ENCODE data around the gene ABCG1.
A peak's percentile ranks its signal among the peaks of the same experiment; 100 is the strongest.
"Not testable (repeated sequence)": the region's sequence is repeated elsewhere in the genome, so short reads cannot be mapped to it uniquely, and the experiment has no call there.

The ABCG1 gene

DNA sequence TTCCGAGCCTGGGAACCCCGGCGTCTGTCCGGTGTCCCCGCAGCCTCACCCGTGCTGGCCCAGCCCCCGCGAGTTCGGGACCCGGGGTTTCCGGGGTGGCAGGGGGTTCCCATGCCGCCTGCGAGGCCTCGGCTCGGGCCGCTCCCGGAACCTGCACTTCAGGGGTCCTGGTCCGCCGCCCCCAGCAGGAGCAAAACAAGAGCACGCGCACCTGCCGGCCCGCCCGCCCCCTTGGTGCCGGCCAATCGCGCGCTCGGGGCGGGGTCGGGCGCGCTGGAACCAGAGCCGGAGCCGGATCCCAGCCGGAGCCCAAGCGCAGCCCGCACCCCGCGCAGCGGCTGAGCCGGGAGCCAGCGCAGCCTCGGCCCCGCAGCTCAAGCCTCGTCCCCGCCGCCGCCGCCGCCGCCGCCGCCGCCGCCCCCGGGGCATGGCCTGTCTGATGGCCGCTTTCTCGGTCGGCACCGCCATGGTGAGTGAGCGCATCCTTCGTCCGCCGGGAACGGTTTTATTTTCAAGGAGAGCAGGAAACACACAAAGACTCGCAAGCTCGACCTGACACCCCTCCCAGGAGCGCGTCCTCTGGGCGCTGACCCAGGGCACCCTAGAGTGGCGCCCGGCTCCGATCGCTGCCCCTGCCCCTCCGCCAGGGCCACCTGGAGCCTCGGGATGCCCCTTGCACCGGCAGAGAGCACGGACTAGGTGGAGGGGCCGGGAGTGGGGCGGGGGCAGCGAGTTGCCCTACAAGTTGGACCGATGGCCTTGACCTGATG lies at the start of gene ABCG1:
ABCG1 (plus strand) TSS at position 305 of the 770 bp plus-strand sequence; CDS start at position 428, 123 bp downstream.
- H3K27ac ChIP-seq: peak within 1 kb of the TSS; percentile 27 to 91 (median 78)
- peak within 1 kb of the TSS; percentile 42 to 79 (median 62) for H3K4me3 ChIP-seq

GRCh38 chr21:42169758-42170157 lies 49.2 kb upstream of the ABCG1 start:
- H3K27ac ChIP-seq: peak overlapping the region in 3 of 21 experiments; percentile 3 to 39 (median 4)
- no peak overlapping the region for H3K4me3 ChIP-seq

DNA sequence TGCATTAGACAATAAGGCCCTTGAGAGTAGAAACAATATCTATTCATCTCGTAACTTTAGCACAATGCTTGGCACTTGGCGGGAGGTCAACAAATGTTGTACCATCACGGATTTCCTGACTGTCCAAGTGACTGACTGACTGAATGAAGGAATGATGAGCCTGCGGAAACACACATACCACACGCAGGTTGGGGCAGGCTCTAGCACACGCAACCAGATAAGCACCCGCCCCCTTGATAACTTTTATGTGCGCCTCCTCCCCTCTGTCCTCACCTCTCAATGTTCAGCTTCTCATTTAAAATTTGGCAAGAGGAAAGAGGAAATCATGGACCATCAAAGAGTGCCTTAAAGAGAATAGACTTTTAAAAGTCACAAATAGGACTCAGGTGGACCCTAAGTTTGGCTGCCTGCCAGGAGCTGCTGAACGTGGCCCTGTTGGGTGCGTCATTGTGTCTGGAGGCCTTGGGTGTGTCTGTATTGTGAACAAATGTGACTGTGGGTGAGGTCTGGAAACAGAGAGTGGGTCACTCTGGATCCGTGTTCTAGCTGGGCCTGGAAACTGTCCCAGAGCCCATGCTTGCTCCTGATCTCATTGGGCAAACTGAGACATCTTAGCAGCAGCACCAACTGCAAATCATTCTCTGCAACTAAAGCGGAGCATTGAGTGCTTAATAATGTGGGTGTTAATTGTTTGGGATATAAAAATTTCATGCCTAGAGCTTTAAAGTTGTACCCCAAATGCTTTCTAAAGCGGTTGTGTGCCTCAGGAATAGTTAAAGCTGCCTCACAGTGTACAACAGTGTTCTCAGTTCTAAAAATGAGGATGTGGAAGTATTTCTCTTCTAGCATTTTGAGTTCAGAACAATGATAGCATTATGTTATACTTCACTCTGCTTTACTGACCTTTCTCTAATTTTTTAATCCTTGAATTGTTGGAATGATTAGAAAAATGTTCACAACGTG lies 47.6 kb upstream of the ABCG1 start:
- Histone ChIP-seq H3K27ac (peak overlapping the region in 8 of 21 experiments; percentile 3 to 44 (median 33)), H3K4me3 (no peak overlapping the region)

DNA sequence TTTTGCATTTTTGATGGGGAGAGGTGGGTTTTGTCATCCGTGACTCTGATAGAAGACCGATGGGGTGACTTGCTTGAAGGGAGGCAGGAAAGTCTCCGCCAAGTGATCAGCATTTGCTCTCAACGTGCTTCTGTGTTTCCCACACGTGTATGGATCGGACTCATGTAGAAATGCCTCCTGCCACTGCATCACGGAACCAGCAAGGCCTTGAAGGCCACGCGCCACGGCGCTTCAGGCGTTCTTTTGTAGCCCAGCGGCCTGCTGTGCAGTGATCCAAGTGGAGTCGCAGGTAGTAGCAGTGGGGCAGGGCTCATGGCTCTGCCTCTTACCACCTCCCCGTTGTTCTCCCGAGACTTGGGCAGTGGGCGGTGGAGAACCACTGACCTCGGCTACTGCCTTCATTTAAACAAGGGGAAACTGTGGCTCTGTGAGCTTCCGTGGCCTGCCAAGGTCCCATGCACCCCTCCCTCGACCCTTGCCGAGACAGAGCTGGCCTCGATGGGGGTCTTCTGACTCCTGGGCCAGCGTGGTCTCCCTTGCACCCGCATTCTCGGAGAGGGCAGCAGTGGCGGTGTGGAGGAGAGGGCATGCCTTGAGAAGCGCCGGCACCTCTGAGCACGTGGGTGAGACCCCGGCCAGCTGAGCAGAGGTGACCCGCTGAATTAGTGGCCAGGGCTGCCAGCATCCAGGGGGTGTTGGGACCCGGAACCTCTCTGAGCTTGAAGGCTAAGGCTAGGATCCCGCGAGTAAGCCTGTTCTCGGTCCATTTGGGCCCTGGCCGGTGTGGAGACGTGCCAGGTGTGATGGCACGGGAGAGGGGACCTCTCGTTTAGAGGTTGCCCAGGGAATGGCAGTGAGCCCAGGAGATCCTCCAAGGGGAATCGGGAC lies 46.1 kb upstream of the ABCG1 start:
- Histone ChIP-seq H3K27ac (no peak overlapping the region), H3K4me3 (no peak overlapping the region)

GRCh38 chr21:42174173-42174572 lies 44.8 kb upstream of the ABCG1 start:
- no peak overlapping the region for H3K27ac ChIP-seq
- no peak overlapping the region for H3K4me3 ChIP-seq

GRCh38 chr21:42175110-42175710 lies 43.7 kb upstream of the ABCG1 start:
- no peak overlapping the region for H3K4me3 ChIP-seq

GRCh38 chr21:42176859-42177258 lies 42.1 kb upstream of the ABCG1 start:
- peak overlapping the region in 1 of 21 experiments; percentile 33 for H3K27ac ChIP-seq
- H3K4me3 ChIP-seq: no peak overlapping the region

More at GRCh38 chr21:42175110-42175710, 43.7 kb upstream of the ABCG1 start:
- no peak overlapping the region for H3K27ac ChIP-seq

DNA sequence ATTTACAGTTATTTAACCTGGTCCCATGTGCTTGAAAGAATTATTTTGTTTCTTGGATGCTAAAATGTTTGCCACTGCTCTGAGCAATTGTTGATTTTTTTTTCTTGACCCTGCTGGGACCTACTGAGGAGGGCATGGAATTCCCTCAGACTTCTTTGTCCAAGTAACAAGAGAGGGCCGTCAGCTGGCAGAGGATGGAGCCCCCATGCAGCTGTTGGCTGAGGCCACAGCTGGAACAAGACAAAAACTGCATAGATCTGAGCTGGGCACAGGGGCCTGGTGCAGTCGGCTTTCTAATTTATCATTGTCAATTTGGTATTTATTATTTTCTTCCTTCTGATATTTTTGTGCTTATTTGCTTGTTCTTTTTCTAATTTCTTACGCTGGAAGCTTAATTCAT lies 39.6 kb upstream of the ABCG1 start:
- Histone ChIP-seq H3K4me3 (no peak overlapping the region), H3K27ac (no peak overlapping the region)

- not testable (repeated sequence) for H3K4me3 ChIP-seq, H3K27ac ChIP-seq
Observed at GRCh38 chr21:42180001-42180400, 38.9 kb upstream of the ABCG1 start.

DNA sequence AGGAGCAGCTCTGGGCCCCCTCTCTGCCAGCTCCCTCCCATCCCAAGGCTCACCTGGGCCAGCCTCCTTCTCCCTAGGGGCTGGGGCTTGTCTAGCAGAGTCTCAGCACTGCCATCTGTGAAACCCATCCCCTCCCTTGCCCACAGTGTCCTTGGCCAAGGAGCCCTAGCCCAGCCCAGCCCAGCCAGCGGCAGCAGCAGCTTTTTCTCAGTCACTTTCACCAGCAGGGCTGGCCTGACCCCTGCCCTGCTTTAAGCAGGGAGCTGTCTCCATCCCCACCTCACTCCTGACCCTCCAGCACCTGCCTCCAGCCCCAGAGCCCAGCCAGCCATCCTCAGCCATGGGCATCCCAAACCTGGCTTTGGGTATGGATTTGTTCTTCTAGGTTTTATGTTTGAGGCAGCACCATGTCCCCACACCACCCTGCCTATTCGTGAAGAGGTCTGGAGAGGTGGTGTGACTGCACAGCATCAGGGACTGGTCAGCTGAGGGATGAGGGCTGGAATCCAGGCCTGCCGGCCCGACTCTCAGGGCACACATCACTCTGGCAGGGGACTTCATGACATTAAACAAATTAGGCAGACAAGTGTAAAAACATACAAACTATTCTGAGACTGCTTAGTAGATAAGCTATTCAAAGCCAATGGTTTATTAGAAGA lies 36.1 kb upstream of the ABCG1 start:
- H3K27ac ChIP-seq: no peak overlapping the region
- no peak overlapping the region for H3K4me3 ChIP-seq

GRCh38 chr21:42183374-42184266 lies 35.3 kb upstream of the ABCG1 start:
- H3K4me3 ChIP-seq: no peak overlapping the region
- H3K27ac ChIP-seq: no peak overlapping the region

DNA sequence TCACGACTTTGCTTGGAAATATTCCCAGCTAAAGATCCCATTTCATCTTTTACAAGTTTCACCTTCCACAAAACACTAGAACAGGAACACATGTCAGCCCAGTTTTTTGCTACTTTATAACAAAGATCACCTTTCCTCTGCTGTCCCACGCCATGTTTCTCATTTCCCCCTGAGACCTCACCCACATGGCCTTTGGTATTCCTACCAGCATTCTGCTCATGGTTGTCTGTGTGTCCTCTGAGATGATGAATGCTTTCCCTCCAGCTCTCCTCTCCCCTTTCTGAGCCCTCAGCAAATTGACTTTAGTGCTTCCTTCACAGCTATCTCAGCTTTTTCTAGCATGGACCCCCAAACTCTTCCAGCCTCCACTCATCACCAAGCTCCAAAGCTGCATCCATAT lies 32.3 kb upstream of the ABCG1 start:
- Histone ChIP-seq H3K4me3 (no peak overlapping the region), H3K27ac (peak overlapping the region in 5 of 21 experiments; percentile 89 to 98 (median 91))

DNA sequence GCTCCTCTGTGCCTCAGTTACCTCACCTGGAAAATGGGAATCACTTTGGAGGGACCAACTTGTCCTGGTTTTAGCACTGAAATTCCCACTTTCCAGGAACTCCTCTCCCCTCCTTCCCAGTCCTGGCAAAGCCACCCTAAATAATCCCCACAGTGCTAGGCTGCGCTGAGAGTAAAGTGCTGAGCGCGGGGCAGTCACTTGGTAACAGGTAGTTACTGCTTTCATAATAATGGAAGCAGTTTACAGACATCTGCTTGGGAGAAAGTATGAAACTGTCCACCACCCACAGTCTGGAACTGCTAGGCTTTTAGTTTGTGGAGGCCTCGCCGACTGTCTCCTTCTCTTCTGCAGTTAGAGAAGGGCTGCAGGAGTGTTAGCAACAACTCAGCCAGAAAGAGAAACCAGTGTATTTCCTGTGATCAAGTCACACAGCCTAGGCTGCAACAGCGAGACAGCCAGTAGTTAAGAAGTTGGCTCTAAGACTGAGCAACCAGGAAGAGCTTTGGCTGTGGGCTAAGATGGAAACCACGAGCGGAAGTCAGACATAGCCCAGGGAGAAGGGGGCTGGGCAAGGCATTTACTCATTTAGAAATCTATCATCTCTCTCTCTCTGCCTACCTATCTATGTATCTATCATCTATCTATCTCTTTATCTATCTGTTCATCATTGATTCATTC lies 30.8 kb upstream of the ABCG1 start:
- Histone ChIP-seq H3K4me3 (no peak overlapping the region), H3K27ac (peak overlapping the region in 20 of 21 experiments; percentile 26 to 98 (median 72))

GRCh38 chr21:42188663-42189062 lies 30.3 kb upstream of the ABCG1 start:
- H3K27ac ChIP-seq: peak overlapping the region in 14 of 21 experiments; percentile 1 to 98 (median 56)
- H3K4me3 ChIP-seq: no peak overlapping the region

- H3K27ac ChIP-seq: peak overlapping the region in 3 of 21 experiments; percentile 29 to 98 (median 91)
- H3K4me3 ChIP-seq: no peak overlapping the region
Observed at GRCh38 chr21:42189431-42189830, 29.5 kb upstream of the ABCG1 start.

DNA sequence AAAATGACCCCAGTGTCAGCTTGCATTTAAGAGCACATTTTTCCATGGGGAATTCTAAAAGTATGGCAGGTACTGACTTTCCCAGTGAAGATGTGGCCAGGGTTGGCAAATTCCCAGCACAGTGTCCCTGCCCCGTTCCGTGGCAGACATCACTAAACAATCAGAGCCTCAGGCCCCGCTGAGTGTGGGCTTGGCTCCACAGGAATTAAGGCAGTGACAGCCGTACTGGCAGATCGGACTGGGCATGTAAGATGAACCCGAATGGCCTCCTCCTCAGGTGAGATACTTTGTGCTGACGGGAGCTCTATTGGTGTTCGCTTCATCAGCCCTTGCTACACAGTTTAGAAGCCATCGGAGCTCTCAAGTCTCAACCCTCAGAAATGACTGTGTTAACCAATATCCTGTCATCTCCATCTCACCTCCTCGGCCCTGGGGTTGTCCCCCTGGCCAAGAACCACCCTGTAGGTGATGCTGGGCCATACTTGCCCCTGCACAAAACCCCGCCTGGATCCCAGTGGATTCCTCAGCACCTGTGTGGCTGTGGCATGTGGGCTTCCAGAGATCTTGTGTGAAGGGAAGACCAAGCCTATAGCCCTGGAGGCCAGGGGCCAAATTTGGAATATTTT lies 29.0 kb upstream of the ABCG1 start:
- H3K4me3 ChIP-seq: no peak overlapping the region
- peak overlapping the region in 3 of 21 experiments; percentile 3 to 98 (median 29) for H3K27ac ChIP-seq

DNA sequence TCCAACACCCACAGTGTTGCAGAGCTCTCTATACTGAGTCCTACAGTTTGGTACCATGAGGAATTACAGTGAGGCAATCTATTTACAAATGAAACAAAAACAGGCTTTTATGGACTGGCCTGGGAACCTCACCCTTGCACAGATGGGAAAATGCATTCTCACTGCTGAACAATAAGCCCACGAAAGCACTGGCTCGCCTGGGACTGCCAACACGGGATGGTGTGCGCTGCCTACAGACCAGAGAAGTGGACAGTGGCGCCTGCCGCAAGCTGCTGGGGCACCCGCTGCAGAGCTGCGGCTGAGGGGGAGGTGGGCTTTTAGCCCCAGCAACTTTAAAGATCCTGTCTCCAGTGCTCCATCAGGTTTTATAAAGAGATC lies 28.5 kb upstream of the ABCG1 start:
- Histone ChIP-seq H3K27ac (peak overlapping the region in 1 of 21 experiments; percentile 98), H3K4me3 (no peak overlapping the region)
